ENCODE results near the gene COG2. TPM values are rescaled to one million over a fixed set of nuclear protein-coding genes. Genes with fewer than 3 reads are reported as not detected.

The COG2 gene
- total and polyA plus RNA-seq, 2 of the 13 experiments (the other 11 are each of a cell fraction or from before 2014, with no cell fraction given), result 16.8 to 36.3 TPM

DNA sequence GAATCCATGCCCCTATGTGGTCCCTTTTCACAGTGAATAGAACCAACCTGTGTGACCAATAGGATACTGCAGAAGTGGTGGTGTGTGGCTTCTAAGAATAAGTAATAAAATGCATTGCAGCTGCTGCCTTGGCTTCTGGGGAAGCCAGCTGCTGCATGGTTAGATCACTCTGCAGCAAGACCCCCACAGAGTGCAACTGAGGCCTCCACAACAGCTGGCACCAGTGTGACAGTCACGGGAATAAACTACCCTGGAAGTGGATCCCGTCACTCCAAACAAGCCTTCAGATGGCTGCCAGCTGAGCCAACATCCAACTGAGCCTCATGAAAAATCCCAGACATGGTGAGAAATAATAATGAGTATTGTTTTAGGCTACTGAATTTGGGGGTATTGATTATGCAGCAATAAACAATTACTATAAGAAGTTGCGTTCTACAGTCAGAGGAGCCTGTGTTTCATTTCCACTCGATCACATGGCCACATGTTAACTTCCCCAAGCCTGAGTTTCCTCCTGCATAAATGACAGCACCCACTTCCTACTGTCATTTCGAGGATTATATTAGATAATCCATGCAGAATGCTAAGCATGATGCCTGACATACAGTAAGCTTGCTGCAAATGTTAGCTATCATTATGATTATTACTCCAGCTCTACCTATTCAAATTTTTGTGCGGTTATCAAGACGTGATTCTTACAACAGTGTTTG is 20.8 kb upstream of the COG2 start:
- Histone ChIP-seq H2AFZ (ENCODE audit: low read length) (no peak overlapping the region), H3K79me2 (ENCODE audit: insufficient read depth, low read length) (no peaks in the 10 kb centered on the region), H3K36me3 (replicated peaks in 1 of 2; ENCODE audit: control insufficient read depth in 1 of 2, insufficient read depth in 2 of 2, low read length in 2 of 2) (no peaks in the 10 kb centered on the region), H3K27me3 (ENCODE audit: control insufficient read depth in 1 of 2, insufficient read depth in 2 of 2, low read length in 2 of 2) (peaks cover 0 to 26% of the 10 kb centered on the region in 2 experiments; a peak in 4 of 5 replicates), H3K27ac (ENCODE audit: extremely low read length, insufficient read depth, low read length) (no peak overlapping the region), H3K9me3 (ENCODE audit: low read length) (no peaks in the 10 kb centered on the region), H3K4me3 (replicated peaks in 1 of 3; ENCODE audit: insufficient read depth in 1 of 3, low read depth in 2 of 3, low read length in 3 of 3) (no peak overlapping the region), H4K20me1 (ENCODE audit: insufficient read depth, low read length) (no peaks in the 10 kb centered on the region), H3K4me2 (ENCODE audit: low read depth, low read length) (no peak overlapping the region), H3K4me1 (ENCODE audit: insufficient read depth, low read length) (no peaks in the 10 kb centered on the region; the same call in 1 of the 2 replicates), H3K9ac (ENCODE audit: insufficient read depth, low read depth, low read length) (no peak overlapping the region)
- TF ChIP-seq, protein P1, sequence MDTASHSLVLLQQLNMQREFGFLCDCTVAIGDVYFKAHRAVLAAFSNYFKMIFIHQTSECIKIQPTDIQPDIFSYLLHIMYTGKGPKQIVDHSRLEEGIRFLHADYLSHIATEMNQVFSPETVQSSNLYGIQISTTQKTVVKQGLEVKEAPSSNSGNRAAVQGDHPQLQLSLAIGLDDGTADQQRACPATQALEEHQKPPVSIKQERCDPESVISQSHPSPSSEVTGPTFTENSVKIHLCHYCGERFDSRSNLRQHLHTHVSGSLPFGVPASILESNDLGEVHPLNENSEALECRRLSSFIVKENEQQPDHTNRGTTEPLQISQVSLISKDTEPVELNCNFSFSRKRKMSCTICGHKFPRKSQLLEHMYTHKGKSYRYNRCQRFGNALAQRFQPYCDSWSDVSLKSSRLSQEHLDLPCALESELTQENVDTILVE (CRISPR knock-in tag; IDR thresholded peaks at IDR 0.05), result no peak
- TF ChIP-seq BATF2 (CRISPR knock-in tag; IDR thresholded peaks at IDR 0.05) (no peak), ZNF235 (CRISPR knock-in tag; IDR thresholded peaks at IDR 0.05; ENCODE audit: borderline replicate concordance) (no peak), FOXK1 (CRISPR knock-in tag; IDR thresholded peaks at IDR 0.05; ENCODE audit: borderline replicate concordance, low read depth) (no peak), RXRB (CRISPR knock-in tag; IDR thresholded peaks at IDR 0.05; ENCODE audit: borderline replicate concordance) (no peak), MIER3 (CRISPR knock-in tag; IDR thresholded peaks at IDR 0.05; ENCODE audit: borderline replicate concordance) (no peak), ZNF761 (CRISPR knock-in tag; conservative IDR thresholded peaks at IDR 0.05) (no peak), RFXAP (CRISPR knock-in tag; IDR thresholded peaks at IDR 0.05; ENCODE audit: borderline replicate concordance) (no peak), SMAD3 (CRISPR knock-in tag; IDR thresholded peaks at IDR 0.05) (no peak), TCF7 (IDR thresholded peaks at IDR 0.05; ENCODE audit: low read depth) (no peak), ZNF496 (CRISPR knock-in tag; IDR thresholded peaks at IDR 0.05; ENCODE audit: insufficient replicate concordance) (no peak), ZNF720 (CRISPR knock-in tag; IDR thresholded peaks at IDR 0.05) (no peak), ZNF577 (CRISPR knock-in tag; IDR thresholded peaks at IDR 0.05; ENCODE audit: borderline replicate concordance, low read depth) (no peak), ZNF678 (CRISPR knock-in tag; IDR thresholded peaks at IDR 0.05) (no peak), TP53 (CRISPR knock-in tag; conservative IDR thresholded peaks at IDR 0.05) (no peak), TARDBP (CRISPR knock-in tag; IDR thresholded peaks at IDR 0.05) (no peak), NBN (conservative IDR thresholded peaks at IDR 0.05) (no peak)
- TF ChIP-seq, protein P2, sequence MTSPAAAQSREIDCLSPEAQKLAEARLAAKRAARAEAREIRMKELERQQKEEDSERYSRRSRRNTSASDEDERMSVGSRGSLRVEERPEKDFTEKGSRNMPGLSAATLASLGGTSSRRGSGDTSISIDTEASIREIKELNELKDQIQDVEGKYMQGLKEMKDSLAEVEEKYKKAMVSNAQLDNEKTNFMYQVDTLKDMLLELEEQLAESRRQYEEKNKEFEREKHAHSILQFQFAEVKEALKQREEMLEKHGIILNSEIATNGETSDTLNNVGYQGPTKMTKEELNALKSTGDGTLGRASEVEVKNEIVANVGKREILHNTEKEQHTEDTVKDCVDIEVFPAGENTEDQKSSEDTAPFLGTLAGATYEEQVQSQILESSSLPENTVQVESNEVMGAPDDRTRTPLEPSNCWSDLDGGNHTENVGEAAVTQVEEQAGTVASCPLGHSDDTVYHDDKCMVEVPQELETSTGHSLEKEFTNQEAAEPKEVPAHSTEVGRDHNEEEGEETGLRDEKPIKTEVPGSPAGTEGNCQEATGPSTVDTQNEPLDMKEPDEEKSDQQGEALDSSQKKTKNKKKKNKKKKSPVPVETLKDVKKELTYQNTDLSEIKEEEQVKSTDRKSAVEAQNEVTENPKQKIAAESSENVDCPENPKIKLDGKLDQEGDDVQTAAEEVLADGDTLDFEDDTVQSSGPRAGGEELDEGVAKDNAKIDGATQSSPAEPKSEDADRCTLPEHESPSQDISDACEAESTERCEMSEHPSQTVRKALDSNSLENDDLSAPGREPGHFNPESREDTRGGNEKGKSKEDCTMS (CRISPR knock-in tag; conservative IDR thresholded peaks at IDR 0.05), result no peak
- TF ChIP-seq, protein P3, sequence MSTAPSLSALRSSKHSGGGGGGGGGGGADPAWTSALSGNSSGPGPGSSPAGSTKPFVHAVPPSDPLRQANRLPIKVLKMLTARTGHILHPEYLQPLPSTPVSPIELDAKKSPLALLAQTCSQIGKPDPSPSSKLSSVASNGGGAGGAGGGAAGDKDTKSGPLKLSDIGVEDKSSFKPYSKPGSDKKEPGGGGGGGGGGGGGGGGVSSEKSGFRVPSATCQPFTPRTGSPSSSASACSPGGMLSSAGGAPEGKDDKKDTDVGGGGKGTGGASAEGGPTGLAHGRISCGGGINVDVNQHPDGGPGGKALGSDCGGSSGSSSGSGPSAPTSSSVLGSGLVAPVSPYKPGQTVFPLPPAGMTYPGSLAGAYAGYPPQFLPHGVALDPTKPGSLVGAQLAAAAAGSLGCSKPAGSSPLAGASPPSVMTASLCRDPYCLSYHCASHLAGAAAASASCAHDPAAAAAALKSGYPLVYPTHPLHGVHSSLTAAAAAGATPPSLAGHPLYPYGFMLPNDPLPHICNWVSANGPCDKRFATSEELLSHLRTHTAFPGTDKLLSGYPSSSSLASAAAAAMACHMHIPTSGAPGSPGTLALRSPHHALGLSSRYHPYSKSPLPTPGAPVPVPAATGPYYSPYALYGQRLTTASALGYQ (CRISPR knock-in tag; IDR thresholded peaks at IDR 0.05), result no peak
- WGBS (ENCODE audit: low lambda C conversion rate), result 33% methylated on average over 7 of the region's 7 CpGs
- ChIA-PET CTCF (ENCODE audit: low intra/inter-chr PET ratio, low total read pairs) (no interaction called here), POLR2A (no interaction called here)
- no peak for ATAC-seq
- in situ Hi-C loops (cut with HindIII; ENCODE audit: extremely low pct_ligation_motif_present, low pct_unique_long_range_greater_than_20kb), result no loop called here
- no peak for FAIRE-seq
- BruUV-seq (replicated peaks), result no TSS peak
- intact Hi-C loops (cut with micrococcal nuclease; ENCODE audit: unreplicated experiment), result no loop called here
- no peak for DNase-seq (ENCODE audit: low spot score)
